Gastrocnemius medialis (tissue), 4 donors: ENCODE measurements around the gene ANKRD33B.

ENCODE experiments used
- POLR2A ChIP-seq, 2 donors: fragments of 450-650 bp; IDR thresholded peaks; one replicate each; pipeline ENCODE4 v1.6.1; 2017; ENCODE audit warnings: antibody characterized with exemption in 2 of 2, mild to moderate bottlenecking in 2 of 2, moderate library complexity in 2 of 2
- TF ChIP-seq, protein P1 (sequence below), 5 experiments: fragments of 450-650 bp in 3 of 5; fragments of 200-600 bp in 2 of 5; sonication (generic) in 2 of 5; IDR thresholded peaks in 4 of 5; conservative IDR thresholded peaks in 1 of 5; 1 replicate in 4 of 5; 2 replicates in 1 of 5; pipeline ENCODE4 v1.5.1; 2016 to 2019; ENCODE audit warnings: antibody characterized with exemption in 5 of 5, mild to moderate bottlenecking in 3 of 5, moderate library complexity in 3 of 5

DNA sequence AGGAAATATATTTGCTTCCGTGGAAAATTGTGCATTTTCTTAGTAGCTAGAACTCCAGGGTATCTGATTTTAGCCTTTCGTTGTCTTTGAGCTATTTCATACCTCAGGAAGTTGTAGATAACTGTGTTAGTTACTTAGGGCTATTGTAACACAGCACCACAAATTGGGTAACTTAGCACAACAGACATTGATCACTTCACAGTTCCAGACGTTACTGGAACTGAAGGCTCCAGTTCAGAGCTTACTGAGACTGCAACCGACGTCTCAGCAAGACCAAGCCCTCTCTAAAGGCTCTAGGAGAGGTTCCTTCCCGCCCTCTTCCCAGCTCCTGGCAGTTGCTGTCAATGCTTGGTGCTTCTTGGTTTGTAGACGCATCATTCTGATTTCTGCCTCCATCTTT lies 17.7 kb upstream of the ANKRD33B start:
- TF ChIP-seq, protein P1, sequence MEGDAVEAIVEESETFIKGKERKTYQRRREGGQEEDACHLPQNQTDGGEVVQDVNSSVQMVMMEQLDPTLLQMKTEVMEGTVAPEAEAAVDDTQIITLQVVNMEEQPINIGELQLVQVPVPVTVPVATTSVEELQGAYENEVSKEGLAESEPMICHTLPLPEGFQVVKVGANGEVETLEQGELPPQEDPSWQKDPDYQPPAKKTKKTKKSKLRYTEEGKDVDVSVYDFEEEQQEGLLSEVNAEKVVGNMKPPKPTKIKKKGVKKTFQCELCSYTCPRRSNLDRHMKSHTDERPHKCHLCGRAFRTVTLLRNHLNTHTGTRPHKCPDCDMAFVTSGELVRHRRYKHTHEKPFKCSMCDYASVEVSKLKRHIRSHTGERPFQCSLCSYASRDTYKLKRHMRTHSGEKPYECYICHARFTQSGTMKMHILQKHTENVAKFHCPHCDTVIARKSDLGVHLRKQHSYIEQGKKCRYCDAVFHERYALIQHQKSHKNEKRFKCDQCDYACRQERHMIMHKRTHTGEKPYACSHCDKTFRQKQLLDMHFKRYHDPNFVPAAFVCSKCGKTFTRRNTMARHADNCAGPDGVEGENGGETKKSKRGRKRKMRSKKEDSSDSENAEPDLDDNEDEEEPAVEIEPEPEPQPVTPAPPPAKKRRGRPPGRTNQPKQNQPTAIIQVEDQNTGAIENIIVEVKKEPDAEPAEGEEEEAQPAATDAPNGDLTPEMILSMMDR (IDR thresholded peaks at IDR 0.05 in 4 of 5, conservative IDR thresholded peaks at IDR 0.05 in 1 of 5), result no peak
- no peak for TF ChIP-seq POLR2A (IDR thresholded peaks at IDR 0.05)
